ENCODE measurements around the gene RFX6.

- no peak for TF ChIP-seq EP300 (IDR thresholded peaks at IDR 0.05)
- TF ChIP-seq, protein P1, sequence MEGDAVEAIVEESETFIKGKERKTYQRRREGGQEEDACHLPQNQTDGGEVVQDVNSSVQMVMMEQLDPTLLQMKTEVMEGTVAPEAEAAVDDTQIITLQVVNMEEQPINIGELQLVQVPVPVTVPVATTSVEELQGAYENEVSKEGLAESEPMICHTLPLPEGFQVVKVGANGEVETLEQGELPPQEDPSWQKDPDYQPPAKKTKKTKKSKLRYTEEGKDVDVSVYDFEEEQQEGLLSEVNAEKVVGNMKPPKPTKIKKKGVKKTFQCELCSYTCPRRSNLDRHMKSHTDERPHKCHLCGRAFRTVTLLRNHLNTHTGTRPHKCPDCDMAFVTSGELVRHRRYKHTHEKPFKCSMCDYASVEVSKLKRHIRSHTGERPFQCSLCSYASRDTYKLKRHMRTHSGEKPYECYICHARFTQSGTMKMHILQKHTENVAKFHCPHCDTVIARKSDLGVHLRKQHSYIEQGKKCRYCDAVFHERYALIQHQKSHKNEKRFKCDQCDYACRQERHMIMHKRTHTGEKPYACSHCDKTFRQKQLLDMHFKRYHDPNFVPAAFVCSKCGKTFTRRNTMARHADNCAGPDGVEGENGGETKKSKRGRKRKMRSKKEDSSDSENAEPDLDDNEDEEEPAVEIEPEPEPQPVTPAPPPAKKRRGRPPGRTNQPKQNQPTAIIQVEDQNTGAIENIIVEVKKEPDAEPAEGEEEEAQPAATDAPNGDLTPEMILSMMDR (IDR thresholded peaks at IDR 0.05) = no peak
- no peak for TF ChIP-seq POLR2A (IDR thresholded peaks at IDR 0.05)
Observed at GRCh38 chr6:116872771-116873170, 4.3 kb upstream of the RFX6 start.
